H7 (cell line): ENCODE results near the gene ACTR3. TPM values are rescaled to one million over a fixed set of nuclear protein-coding genes. Genes with fewer than 3 reads are reported as not detected.

Experiments used
- DNase-seq: peaks from one replicate; pipeline ENCODE4 v3.0.0; 2012
- H3K27me3 ChIP-seq: 2 replicates; pipeline ENCODE4 v1.6.0; 2011; ENCODE audit warnings: mild to moderate bottlenecking, low read length; ENCODE audit not compliant: control insufficient read depth, insufficient read depth
- H3K36me3 ChIP-seq: replicated peaks from 2 replicates; pipeline ENCODE4 v1.5.1; 2011; ENCODE audit warnings: low read length; ENCODE audit not compliant: control insufficient read depth, insufficient read depth
- H3K4me3 ChIP-seq: 2 replicates; pipeline ENCODE4 v1.5.1; 2011; ENCODE audit warnings: low read depth, mild to moderate bottlenecking, control low read depth, low read length, moderate library complexity; ENCODE audit not compliant: insufficient read depth
- total RNA-seq: library from RNA; depleted of rRNA; stranded (reverse); fragments of >200 nt; shearing (Covaris generic); gene quantifications from 2 replicates; pipeline ENCODE4 v1.2.3, GENCODE V29; 2014; rRNA removed

Gene ACTR3
- total RNA-seq, 1 experiment from 2014 or later, result 113 TPM

DNA sequence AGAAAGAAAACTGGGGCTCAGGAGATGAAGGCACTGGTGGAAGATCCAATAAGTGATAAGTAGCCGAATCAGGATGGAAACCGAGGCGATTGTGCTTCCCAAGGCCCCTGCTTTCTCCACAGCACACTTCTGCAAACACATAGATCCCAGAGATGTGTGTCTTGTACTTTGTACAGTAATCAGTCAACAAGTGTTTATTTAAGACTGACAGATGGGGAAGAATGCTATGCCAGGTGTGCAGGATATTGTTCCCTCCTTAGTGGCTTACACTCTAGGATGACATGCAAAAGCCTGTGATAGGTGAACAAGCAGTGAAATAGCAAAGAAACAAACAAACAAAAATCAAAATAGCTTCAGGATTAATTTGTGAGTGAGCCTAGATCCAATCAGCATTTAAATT is 116.6 kb downstream of the ACTR3 start:
- DNase-seq, result no peak
- Histone ChIP-seq H3K27me3 (no peaks in the 10 kb centered on the region), H3K4me3 (no peak overlapping the region), H3K36me3 (no peaks in the 10 kb centered on the region)

DNA sequence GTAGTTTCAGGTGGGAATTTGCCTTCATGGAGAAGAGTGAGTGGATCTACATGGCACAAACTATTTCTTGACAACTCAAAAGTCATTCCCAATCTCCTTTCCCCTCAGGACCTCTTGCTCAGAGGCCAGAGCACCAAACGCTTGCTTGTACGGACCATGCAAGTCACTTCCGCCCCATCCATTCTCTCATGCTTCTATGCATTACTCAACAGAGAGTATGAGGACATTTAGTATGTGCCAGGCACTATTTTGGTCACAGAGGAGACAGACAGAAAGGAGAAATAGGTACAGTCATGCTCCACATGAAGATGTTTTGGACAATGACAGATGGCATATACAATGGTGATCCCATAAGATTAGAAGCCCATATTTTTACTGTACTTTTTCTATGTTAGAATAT is 117.5 kb downstream of the ACTR3 start:
- H3K36me3 ChIP-seq, result no peaks in the 10 kb centered on the region
- no peak overlapping the region for H3K4me3 ChIP-seq
- H3K27me3 ChIP-seq, result no peaks in the 10 kb centered on the region
- DNase-seq, result no peak

DNA sequence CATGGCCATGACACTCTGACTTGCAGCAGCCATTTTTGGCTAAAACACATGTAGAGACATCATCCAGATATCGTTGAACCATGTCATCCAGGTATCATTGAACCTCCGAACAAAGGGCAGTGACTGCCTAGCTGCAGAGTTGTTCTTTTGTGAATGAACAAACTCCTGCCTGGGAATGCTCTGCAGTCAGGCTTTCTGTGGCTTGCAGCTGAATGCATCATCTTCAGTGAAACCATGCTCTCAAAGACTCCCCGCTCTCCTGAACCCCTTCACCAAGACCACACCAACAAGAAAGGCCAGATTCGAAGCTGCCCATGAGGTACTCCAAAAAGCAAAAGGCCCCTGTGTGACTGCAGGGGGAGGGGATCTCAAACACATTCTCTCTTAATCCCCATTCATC is 118.8 kb downstream of the ACTR3 start:
- H3K4me3 ChIP-seq, result no peak overlapping the region
- no peaks in the 10 kb centered on the region for H3K27me3 ChIP-seq
- no peaks in the 10 kb centered on the region for H3K36me3 ChIP-seq
- no peak for DNase-seq

DNA sequence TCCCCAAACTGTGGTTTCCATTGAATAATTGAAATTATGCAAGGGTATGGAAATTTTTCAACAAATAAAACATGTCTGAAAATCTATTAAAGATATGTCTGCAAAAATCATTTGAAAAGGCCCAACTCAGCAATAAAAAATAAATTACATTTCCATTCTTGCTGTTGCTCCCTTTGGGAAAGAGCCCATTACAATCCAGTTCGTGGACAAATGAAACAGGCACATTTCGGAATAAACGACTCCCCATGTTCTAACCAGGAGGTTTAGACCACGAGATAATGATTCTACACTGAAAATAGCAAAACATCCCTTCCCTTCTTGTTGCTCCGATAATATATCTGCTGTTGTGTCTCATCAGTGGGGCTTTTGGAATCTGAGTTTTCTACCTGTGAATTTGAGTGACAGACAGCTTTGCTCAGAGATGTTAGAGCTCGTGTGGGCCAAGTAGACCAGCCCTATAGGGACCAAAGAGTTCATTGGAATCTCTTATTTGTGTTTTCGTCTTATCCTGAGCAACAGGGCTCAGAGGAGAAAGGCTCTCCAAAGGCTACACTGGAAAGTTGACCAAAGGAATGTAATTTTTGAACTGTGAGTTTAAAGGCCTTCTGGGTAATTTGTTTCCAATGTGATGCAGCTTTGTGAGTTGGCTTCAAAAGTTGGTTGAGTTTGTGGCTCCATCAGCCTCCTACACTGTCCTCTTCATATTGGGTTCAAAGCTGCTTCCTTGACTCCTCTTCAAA is 119.5 kb downstream of the ACTR3 start:
- no peaks in the 10 kb centered on the region for H3K36me3 ChIP-seq
- H3K27me3 ChIP-seq, result no peaks in the 10 kb centered on the region
- no peak overlapping the region for H3K4me3 ChIP-seq
- DNase-seq, result no peak

DNA sequence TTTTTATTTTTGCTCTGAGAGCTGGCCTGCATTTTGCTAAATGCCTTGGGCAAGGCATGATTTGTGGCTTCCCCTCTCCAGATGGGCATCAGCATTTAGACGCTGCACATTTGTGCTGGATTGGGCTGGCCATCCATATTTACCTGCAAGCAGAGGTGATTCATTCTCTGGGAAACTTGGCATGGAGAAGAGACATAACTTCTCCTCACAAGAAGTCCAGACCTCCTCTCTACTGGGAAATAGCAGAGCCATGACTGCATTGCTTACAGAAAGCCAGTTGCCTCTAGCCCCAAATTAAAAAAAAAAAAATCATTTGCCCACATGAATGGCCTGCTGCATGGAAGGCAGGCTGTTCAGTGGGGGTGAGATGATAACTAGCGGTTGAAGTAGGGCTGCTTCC is 120.1 kb downstream of the ACTR3 start:
- Histone ChIP-seq H3K27me3 (no peaks in the 10 kb centered on the region), H3K36me3 (no peaks in the 10 kb centered on the region), H3K4me3 (no peak overlapping the region)
- no peak for DNase-seq

DNA sequence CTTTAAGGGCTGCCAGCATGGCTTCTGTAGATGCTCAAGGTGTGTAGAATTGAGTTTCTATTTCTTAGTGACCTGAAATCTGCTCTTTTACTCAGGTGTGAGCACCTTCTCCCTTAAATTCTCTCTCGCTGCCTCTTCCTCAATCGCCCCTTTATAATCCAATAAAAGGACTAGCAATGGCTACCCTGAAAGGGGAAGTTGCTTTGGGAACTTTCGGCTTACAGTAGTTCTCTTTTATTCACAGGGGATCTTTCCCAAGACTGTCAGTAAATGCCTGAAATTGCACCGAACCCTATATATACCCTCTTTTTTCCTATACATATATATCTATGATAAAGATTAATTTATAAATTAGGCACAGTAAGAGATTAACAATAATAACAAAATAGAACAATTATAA is 121.8 kb downstream of the ACTR3 start:
- no peak for DNase-seq
- Histone ChIP-seq H3K4me3 (no peak overlapping the region), H3K36me3 (no peaks in the 10 kb centered on the region), H3K27me3 (no peaks in the 10 kb centered on the region)

Other genes starting within 250 kb of the ACTR3 start
- 25.8 and 37.3 TPM in 2 replicates for gene SLC35F5, start 133.4 kb upstream of the ACTR3 start, total RNA-seq